ENCODE results near the gene LYAR.
A peak's percentile ranks its signal among the peaks of the same experiment; 100 is the strongest.
"Not testable (repeated sequence)": the region's sequence is repeated elsewhere in the genome, so short reads cannot be mapped to it uniquely, and the experiment has no call there.

LYAR gene

DNA sequence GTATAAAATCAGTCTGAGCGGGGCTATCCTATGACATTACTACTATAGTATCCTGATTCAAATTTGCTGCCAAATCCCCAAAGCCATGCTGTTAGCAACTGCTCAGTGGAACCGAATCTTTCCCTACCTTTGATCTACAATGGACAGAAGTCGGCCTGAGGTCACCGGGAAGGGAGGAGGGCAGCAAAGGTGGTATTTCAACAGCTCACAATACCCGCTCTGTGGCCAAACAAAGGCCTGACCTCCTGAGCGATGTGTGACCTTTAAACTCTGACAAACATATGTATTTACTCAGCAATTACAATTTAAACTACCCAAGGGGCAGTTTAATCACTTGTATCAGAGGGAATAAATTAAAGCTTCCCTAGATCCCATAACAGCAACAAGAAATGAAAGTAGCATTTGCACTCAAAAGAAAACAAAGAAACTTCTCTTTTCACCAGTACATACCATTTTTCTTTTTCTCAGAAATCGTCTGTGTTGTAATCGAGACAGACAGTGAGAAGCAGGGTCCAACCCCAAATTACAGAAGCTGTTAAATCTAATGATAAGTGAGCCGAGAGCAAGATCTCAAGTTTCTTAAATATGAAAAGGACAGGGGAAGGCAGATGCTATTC, 30.4 kb downstream of the LYAR start:
- no peak for DNase-seq

DNA sequence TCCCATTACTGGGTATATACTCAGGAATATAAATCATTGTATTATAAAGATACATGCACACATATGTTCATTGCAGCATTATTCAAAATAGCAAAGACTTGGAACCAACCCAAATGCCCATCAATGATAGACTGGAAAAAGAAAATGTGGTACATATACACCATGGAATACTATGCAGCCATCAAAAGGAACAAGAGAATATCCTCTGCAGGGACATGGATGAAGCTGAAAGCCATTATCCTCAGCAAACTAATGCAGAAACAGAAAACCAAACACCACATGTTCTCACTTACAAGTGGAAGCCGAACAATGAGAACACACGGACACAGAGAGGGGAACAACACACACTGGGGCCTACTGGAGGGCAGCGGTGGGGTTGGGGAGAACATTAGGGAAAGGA, 32.2 kb downstream of the LYAR start:
- not testable (repeated sequence) for DNase-seq

DNA sequence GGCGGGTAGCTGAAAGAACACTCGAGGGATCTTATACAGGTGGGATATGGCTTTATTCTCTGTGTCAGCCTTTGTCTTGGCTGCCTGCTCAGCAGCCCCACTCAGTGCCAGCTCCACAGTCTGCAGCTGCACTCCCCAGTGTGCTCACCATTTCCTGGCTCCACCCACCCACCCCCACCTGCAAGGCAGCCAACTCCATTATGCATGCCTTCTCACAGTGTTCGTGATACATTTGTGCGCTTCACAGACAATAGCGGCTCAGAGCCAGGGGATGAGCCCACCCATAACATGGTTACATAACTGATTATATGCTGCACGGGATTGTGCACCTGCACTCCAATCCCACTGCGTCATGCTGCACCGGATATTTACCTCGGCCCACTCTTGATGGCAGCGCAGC, 33.2 kb downstream of the LYAR start:
- DNase-seq, result no peak

DNA sequence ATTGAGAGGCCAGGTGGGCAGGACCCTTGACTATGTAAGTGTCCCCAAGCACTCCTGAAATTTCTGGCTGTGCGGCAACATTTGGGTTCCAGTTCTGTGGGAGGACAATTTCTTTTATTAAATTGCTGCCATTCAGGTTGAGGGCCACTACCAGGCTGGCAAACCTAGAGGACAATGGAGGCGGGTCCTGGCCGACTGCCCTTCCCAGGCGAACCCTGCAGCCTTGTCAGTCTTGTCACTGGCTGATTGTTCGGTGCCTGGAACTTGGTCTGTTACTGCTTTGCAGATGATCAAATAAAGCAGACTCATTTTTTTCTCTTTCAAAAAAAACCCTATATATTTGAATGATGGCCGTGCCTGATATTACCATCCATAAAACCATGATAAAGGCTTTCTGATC, 35.3 kb downstream of the LYAR start:
- no peak for DNase-seq

DNA sequence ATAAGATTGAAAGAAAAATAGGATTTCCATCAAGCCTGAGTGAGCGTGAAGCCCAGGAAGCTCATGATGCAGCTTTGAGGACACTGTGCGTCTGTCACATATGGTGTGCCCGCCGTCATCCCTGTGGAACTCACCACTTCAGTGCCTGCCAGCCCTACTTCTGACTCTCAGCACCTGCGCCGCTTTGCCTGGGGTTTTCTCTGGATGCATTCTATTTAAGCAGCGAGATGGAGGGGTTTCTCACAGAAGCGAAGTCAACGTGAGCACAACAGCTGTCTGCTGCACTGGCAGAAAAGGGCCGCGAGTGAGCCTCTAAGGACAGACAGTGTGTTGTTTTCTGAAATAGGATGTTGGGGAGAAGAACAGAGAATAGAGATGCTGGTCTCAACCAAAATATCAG, 35.8 kb downstream of the LYAR start:
- DNase-seq, result no peak

DNA sequence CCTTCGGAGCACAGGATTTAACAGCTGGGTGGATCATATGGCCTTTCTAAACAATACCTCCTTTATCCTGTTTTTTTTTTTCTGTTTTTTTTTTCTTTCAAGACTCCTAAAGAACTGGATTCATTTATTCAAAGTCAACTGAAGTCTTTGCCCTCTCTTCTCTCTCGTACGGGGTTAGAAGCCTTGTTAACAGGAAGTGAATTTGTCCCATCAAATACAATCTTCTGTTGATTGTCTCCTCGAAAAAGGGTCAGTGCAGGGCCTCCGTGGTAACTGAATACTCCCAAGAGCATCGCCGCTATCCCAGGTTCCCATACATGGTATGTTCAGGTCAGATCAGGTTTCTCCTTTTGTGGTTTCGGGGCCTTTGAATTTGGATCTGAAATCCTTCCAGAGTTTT, 40.1 kb downstream of the LYAR start:
- no peak for DNase-seq

DNA sequence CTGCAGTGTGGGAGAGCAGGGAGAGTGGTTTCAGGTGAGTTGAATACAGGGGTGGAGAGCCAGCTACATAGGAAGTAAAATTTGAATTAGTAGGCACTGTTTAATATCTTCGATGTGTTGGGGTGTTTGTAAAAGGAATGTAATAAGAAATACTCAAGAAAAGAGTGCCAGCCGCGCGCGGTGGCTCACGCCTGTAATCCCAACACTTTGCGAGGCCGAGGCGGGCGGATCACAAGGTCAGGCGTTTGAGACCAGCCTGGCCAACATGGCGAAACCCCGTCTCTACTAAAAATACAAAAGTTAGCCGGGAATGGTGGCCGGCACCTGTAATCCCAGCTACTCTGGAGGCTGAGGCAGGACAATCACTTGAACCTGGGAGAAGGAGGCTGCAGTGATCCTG, 40.6 kb downstream of the LYAR start:
- DNase-seq, result not testable (repeated sequence)

DNA sequence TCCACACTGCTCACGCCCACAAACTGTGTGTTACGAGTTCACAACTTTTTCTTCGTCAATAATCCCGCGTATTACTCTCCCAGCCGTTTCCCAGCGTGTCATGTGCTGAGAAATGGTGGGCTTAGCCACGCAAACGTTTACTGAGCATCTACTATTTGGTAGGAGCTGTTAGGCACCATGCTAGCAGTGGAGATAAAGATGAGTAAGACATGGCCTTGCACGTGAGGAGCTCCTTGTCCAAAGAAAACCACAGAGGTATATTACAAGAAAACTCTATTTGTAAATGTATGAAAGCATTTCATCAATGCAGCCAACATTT, 41.1 kb downstream of the LYAR start:
- no peak for DNase-seq

DNA sequence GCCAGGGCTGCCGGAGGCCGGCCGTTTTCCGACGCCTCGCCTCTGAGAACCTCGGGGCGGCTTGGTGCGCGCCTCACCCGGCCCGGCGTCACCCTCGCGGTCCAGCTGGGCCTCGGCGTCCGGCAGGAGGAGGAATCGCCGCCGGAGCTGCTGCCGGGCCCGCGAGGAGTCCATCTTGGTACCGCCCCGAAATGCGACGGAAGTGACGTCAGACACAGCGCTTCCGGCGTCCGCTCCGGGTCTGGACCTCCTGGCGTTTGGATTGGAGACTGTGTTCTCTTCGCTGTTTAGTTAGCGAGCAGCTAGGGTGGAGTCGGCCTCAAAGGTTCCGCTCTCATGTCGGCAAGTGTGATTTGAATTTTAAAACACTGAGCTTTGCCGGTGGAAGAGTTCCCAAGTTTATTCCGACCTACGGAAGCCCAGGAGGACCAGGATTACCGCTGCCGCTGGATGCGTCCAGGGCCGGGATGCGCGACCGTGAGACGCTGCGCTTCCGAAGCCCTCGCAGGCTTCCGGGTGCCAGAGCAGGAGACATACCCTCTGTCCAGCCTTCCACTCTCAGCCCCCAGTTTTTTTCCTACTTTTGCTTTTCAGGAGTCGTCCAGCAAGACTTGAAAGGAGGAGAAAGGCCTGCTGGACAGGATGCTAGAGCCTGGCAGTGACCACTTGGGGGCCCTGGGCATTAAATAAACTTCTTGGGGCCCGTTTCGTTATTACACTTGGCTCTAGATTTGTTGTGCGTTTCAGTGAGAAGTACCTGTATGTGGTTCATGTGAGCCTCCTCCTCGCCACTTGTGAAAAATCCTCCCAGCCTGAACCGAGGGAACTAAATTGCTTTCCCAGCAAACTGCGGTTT, 41.7 kb downstream of the LYAR start, which contains the start of gene TMEM128:
TSS of gene TMEM128 (minus strand) at position 195 of the 856 bp plus-strand sequence. CDS start at position 174, 21 bp downstream.
- peak; percentile 84 for DNase-seq

DNA sequence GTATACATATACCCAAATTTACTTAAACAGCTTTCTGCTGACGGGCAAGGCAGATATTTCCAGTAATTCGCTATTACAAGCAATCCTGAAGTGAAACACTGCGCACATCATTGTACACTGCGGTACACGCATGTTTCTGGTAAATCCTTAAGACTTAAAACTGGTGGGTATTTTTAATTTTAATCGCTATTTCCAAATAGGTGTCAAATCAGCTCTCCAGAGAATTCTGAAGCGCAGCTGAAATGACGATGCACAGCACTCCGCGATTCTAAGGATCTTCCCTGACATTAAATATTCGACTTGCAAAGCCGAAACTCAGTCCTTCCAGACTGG, 42.3 kb downstream of the LYAR start:
- no peak for DNase-seq

DNA sequence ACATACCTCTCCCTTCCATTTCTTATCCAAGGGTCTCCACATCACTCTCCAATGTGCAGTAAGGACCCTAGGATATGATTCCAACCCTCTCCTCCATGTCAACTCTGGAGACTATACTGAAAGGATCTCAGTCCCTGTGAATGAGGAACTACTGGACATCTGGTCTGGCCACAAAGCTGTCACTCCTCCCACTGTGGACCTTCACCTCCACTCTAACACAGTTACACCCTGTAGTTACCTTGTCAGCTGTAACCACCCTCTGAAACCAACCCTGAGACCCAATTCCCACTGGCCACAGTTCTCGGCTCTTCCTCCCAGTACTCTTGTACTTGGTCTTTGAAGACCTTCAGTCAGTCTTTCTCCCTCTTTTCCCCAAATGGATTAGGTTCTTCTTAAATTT, 44.8 kb downstream of the LYAR start:
- DNase-seq, result no peak

DNA sequence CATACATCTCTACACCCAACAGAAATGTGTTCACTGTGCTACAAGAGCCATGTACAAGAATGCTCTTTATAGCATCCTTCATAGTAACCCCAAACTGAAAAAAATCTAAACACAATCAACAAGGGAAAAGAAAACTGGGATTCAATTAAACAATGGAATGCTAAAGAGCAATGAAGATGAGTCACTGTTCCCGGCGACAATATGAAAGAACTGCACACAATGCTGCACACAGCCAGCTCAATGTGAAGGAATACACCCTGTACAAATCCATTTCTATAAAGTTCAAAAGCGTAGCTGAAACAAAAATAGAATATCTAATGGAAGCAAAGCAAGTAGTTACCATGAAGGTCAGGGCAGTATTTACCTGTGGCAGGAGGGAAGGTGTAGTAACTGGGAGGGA, 50.4 kb downstream of the LYAR start:
- not testable (repeated sequence) for DNase-seq

DNA sequence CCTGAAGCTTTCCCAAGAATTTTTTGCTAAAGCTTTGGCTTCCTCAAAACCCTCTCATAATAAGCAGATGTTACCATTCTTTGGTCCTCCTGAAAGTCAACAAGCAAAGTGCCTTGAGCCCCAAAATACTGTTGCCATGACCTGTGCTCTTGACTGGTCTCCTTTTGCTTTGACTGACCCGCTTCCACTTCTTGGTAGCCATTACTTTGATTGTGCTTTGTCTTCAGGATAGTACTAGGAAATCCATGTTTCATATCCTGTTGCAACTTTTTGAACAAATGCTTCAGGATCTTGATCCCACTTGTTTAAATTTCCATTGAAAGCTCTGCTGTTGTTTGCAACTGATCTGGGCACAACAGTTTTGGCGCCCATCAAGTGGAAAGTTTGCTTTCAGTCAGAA, 56.3 kb downstream of the LYAR start:
- no peak for DNase-seq

DNA sequence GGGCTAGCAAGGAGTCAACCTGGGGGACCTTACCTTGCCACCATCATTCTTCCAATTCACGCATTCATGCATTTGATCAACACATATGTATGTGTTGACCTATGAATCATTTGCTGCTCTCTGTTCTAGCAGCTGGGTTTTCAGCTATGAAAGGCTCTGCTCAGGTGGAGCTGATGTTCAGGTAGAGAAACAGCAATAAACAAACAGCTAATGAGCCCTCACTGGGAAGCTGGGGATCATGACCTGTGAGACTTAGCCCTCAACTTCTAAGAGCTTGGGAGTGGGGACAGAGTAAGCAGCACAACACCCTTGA, 61.6 kb downstream of the LYAR start:
- no peak for DNase-seq

DNA sequence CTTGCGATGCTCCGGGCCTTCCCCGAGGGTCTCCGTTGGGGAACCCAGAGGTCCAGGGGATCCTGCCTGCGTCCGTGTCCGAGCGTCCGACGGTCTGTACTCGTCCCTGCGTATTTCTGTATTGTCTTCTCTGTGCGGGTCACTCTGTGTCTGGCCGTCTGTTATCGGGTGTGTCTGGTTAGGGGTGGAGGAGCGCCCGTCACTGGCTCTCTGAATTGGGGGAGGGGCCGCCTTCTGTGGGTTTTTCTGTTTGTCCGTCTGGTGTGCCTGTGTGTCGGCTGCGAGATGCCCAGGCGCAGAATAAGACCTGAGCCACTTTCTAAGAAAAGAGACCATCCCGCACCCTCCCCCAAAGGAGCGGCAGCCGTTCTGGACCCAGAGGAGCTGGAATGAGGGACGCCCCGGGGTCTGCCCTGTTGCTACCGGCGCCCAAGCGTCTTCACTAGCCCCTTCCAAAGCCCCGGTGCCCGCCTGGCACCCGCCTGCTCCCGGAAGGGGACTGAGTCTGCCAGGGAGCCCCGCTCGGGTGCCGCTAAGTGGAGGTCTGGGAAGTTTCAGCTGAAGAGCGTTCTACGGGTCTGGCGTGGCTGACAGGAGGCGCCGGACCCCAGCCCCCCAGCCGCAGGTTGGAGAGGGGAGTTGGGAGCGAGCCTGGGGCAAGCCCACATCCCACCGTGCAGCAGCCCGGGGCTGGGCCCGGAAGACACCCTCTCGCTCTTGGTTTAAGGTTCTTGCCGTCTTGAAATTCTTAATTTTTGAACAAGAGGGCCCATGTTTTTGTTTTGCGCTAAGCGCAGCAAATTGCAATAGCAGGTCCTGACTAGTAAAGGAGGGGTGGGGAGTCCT, 62.2 kb downstream of the LYAR start:
- DNase-seq, result no peak

DNA sequence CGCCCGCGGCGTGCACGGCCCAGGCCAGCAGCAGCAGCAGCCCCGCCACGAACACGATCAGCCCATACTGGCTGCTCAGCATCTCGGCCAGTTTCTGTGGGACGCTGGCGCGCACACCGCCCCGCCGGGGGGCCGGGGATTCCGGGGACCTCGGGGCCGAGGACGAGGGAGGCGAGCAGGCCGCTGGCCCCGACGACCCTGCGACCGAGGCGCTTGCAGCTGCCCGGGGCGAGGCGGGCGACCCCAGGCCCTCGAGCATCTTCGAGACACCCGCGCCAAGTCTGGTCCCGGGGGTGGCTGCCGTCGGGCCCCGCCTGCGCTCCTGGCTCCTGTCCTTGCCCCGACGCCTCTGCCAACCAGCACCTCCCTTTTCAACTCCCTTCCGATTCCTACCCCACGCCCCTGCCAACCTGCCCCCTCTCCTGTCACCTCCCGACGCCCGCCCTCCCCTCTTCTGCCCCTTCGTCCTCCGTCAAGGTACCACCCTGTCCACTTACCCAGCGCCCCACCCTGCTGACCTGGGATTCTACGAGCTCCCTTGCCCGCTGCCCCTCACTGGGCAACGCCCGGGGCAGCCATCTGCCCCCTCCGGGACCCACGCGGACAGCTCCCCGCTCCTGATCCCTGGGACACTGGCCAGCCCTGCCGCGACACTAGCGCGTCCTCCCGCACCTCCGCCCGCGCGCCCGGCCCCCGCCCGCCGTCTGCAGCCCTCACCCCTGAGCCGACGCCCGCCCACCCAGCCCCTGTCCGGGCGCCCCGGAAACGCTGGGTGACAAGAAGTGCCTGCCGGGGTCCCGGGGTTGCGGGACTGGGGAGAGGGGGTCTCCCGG, 63.1 kb downstream of the LYAR start, which contains the start of gene OTOP1:
TSS of gene OTOP1 (minus strand) at position 324 of the 833 bp plus-strand sequence. CDS start at position 259, 65 bp downstream.
- no peak for DNase-seq

DNA sequence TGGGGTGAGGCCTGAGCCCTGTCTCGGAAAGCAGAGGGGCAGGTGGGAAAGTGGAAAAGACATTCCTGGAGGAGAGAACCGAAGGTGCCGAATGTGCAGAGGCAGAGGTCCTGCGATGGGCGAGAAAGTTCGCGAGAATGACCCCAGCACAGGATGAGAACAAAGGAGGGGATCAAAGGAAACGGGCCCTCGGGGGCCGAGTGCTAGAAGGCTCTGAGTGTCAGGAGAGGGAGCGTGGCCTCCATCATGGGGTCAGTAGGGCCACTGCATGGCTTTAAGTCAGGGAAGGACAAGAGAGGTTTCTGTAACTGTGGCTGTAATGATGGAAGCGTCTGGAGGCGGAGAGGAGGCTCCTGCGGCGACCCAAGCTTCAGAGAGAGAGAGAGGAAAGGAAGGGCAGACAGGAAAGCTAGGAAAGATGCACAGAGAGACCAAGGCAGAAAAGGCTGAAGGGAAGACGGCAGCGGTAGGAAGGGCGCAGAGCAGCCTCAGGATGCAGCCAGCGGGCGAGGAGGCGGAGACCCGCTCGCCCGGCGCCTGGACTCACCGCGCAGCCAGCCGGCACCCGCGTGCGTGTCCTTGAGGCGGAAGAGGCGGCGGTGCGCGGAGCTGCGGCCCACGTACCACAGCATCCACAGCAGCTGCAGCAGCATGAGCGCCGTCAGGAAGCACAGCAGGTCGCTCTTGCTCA, 63.9 kb downstream of the LYAR start:
- no peak for DNase-seq

Data from GDM1 (cell line).